NCI-H2171 treated with DMSO at 0.1 percent for 48 hours (cell line): ENCODE measurements around the gene ICE2.

Source experiments
- DNase-seq: peaks from one replicate; lab custom pipeline; 2025; lab: John Stamatoyannopoulos, UW

The ICE2 gene

DNA sequence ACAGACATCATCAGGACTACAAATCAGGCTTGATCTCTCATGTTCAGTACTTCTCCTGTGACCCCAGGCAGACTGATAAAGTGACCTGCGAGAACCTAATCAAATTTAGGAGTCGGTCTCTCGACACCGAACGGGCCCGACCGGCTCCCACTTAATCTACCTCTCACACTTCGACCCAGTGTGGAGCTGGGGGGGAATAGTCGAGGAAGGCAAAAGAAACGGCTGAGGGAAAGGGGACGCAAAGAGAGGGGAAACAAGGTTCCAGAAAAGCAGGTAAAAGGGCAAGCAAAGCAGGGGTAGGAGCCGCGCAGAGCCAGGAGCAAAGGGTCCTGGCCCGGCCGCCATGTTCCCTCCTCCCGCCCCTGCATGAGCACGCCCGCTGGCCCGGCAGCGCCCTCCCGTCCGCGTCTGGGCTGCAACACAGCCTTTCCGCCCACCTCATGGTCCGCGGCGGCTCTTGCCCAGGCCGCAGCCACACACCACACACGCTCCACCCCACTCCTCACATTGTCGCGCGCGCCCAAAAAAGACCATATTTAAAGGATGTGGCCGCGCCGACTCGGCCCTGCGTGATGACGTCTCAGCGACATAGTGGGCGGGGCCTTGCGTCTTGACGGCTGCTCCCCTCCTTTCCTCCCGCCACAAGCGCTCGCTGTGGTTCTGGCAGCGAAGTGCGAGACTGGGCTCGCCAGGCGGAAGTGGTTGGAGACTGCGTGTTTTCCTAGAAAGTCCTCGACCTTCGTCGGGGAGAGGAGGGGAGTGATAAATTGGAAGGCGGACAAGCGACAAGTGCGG is at the start of gene ICE2:
Gene ICE2, minus strand, starts transcription at position 577 of the 795 bp plus-strand sequence. CDS start 1,165 bp downstream, outside the sequence.
- DNase-seq = peak; percentile 96

DNA sequence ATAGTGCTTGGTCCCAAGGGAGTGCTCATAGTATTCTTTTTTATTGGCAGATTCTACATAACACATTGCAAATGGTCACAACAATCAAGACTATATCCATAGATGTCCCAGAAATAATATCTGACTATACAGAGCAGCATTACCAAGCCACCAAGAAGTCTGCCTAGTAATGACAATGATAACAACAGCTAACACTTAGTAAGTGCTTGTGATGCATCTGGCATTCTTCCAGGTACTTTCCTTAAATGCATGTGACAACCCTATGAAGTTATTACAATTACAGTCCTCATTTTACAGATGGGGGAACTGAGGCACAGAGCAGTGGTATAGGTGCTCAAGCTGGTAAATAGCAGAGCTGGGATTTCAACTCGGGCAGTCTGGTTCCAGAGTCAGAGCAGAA is 49.6 kb upstream of the ICE2 start:
- no peak for DNase-seq

GRCh38 chr15:60527456-60527855 is 48.5 kb upstream of the ICE2 start:
- DNase-seq = peak; percentile 18

GRCh38 chr15:60526127-60526616 is 47.2 kb upstream of the ICE2 start:
- peak; percentile 48 for DNase-seq

GRCh38 chr15:60525341-60526039 is 46.5 kb upstream of the ICE2 start:
- no peak for DNase-seq

DNA sequence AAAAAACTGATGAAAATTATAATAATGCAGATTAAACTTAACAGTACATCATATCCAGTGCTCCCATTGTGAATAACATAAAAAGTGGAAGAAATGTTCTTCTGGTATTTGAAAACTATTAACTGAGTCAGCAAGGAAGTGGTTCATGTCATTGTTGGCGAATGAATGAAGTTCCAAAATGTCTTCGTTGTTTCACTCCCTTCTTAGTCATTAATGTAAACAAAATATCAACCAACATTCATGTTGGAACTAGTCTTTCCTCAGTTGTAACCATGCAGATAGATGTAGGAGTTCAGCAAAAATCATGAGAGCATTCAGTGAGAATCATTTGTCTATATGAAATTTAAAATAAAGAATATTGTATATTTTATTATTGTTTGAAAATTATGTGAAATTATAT is 44.1 kb upstream of the ICE2 start:
- no peak for DNase-seq

GRCh38 chr15:60520825-60521368 is 42.0 kb upstream of the ICE2 start:
- peak; percentile 72 for DNase-seq

DNA sequence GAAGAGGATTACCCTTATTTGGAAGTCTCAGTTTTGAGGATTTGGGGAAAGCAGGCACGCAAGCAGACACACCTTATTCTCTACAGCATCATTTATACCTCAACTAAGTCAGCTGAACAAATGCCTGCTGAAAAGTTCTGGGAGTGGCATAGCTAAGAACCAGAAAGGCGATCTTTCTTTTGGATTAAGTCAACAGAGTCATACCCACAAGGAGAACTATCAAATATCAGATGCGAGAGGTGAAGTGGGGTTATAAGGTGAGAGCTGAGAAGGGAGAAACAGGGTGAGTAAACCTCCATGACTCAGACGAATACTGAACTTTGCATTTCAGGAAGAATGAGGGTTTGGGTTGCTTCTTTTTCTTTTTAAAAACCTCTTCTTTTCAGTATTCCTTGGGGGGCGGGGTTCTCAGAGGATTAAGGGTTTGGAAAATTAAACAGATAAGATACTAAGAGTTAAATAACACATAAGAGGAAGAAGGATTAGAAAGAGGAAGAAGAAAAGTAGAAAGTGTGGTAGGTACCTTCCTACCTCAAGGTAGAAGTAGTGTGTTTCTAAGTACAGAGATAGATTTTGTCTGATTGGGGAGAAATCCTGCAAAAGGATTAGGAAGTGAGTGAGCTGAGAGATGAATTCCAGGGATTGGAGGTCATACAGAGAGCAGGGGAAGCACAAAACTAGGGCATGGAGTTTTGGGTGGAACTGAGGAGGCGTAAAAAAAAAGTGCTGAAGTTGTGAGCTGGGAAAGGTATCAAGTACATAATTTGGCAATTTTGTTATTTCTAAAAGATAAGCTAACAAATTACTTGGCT is 41.3 kb upstream of the ICE2 start:
- peak; percentile 41 for DNase-seq

DNA sequence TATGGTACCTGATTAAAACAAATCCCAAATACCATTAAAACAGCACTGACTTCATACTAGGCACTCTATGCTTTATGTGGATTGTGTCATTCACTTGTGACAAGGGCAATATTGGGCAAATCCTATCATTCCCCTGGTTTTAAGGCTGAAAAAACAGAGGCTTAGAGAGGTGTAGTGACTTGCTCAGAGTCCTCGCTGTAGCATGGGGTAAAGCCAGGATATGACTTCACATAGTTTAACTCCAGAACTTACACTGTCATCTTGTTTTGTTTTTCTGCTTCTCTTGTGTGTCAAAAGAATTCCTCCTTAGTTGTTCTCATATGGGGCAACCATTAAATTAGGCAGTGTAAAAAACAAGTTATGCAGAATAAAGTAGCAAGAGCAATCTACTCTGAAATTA is 40.3 kb upstream of the ICE2 start:
- DNase-seq = no peak

DNA sequence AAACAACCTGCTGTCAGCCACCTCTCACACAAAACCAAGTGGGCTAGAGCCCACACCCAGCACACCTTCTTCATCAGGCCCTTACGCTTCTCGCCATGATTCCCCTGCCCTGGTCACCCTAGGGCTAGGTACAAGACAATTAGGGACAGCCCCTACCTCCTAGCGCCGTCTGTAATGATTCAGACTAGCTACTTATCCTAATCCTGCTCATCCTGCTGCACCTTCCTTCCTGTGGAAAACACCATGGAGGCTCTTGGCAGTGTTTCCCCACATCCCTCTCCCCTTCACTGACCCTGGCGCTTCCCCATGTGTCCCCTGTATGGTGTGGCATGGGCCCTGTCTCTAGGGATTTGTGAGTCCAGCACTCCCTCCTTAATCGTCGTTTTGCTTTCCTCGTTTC is 39.6 kb upstream of the ICE2 start:
- DNase-seq = no peak

DNA sequence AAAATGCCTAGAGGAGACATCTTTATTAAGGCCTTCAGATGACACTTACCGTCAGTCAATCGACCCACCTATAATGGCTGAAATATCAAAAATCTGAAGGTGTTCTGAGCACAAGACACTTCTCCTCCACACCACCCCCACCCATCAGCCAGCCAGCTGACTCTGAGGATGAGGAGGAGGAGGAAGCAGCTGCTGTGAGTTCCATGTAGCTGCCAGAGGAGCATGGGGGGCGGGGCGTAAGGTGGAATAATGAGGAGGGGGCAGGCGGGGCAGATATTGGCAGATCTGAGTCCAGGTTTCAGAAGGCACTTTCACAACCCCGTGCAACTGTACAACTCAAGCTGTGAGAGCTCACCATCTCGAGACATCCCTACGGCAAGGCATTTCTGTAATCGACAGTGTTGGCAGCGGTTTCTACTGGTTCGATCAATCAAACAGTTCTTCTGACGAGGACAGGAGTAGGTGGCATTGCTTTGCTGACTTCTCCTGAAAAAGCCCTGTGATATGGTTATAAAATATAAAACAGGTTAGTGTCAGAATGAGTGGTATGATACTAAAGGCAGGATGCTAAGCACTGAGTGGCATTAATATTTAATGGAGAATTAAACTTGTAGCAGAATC is 35.4 kb upstream of the ICE2 start:
- DNase-seq = no peak

DNA sequence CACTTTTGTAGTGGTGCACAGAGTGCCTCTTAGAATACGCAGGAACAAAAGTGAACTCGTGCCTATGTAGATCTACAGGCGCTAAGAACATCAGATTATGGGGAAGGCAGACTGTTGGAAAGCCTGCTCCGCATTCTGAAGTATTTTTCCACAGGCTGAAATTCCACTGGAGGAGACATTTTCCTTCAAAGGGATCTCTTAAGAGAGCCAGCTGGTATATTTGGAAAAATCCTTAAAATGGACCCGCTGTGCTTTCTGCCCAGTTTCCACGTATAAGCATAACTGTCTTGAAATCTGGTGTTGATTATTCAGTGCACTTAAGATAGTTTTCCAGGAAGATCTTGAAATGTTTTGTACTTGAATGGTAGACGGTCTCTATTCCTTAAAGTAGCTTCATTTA is 34.7 kb upstream of the ICE2 start:
- DNase-seq = no peak

DNA sequence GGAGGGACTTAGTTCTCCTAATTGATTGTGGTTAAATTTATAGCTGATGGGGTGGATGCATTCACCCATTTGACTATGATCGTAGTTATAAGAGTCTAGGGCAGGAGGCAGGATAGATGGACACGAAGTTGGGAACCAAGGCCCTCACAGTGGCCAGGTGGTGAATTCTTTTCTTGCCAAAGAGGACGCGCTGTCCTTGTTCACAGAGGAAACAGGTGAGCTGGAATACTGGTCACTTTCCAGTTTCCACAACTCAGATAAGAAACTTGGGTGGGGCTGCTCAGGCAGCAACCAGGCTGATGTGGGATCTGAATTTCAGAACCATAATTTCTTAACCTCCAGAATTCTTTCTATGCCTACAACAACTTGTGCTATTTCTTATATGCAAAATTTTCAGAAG is 34.0 kb upstream of the ICE2 start:
- no peak for DNase-seq

- DNase-seq = peak; percentile 66
These were observed 32.5 kb upstream of the ICE2 start for GRCh38 chr15:60511351-60512031.

GRCh38 chr15:60510006-60510405 is 31.1 kb upstream of the ICE2 start:
- DNase-seq = no peak

DNA sequence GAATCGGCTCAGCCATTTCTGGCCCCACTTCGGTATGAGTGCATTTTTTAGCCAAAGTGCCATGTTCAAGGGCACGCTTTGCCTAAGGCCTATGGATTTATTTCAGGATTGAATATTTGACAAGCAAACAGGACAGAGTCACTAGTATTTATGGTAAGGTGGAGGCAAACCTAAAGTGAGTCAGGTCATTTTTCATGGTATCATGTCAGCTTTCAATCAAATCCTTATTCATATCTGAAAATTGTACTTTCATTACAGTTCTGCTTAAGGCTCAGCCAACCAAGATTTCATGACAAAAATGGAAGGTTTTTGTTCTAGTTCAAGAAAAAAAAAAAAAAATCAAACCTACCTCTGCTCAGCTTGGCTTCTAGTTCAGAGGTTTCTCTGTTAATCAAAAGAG is 30.5 kb upstream of the ICE2 start:
- no peak for DNase-seq

DNA sequence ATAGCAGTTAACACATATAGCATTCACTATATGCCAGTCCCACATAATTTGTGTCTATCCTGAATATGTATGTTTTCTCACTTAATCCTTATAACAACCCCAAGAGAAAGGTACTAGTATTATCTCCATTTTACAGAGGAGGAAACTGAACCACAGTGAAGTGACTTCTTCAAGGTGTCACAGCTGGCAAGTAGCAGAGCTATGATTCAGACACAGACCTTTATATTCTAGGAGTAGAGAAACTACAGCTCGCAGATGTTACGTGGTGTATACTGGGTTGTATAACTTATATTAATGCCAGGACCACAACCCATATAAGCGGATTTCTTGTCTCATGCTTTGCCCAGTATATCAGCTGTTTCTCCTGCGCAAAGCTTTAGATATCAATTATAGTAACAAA is 29.5 kb upstream of the ICE2 start:
- no peak for DNase-seq

DNA sequence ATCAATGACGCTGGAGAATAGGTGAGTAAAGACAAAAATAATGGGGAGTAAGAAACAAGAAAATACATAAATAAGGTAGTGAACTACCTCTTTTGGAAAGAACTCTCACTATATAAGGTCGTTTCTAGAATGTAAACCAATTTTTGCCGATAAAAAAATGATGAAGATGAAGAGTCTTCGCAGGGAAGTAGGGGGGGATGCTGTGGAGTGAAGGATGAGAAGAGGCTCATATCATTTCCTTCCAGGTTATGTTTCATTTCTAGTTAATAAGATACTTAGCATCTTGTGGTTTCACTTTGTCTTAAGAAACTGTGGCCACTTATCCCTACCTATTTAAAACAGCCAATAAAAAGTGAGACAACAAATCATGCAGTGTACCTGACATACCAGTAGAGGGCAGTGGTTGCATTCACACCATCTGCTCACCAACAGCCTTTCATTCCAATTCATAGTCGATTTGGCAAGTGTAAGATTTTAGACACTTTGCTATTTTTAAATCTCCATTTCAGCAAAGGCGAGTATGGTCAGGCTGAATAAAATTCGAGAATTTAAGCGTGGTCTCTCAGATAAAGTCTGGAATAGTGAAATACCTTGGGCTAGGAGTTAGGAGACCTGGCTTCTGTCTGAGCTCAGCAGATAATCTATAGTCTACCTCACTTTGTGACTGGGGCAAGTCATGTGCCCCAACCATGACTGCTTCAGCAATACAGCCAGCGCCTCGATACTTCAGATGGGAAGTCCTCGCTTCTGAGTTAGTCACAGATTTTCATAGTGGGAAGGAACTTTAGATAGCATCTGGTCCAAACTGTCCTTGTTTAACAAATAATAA is 28.9 kb upstream of the ICE2 start:
- DNase-seq = peak; percentile 73

DNA sequence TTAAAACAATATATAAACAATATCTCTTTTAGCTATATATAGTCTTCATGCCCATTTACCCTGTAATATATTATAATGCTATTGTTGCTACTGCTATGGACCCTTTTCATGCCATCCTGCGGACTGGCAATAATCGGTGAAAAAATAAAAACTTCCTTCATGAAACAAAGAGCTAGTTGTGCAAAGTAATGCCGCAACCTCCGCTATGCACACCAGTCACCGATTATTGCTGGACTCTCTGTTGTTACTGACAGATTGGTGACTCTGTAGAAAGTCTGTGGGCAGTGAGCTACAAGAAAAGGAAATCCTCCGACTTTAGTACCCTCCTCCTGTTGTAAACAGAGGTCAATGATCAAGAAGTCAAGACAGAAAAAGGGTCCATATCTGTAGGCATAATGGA is 17.9 kb upstream of the ICE2 start:
- no peak for DNase-seq

GRCh38 chr15:60494108-60494507 is 15.2 kb upstream of the ICE2 start:
- DNase-seq = no peak
